PC-9 (cell line): ENCODE measurements around the gene TMEM164. TPM values are rescaled to one million over a fixed set of nuclear protein-coding genes. Genes with fewer than 3 reads are reported as not detected.

Source experiments
- BruUV-seq: library from RNA; stranded (reverse); fragments of 400-500 nt; replicated peaks from 2 replicates; lab custom pipeline; 2021; lab: Mats Ljungman, UMichigan
- CTCF ChIA-PET: fragments of 300-600 bp; sonication (Branson Sonifier 250); formaldehyde crosslinking; loops from one replicate; lab custom pipeline; 2022; ENCODE audit warnings: antibody characterized with exemption; lab: Charles Lee
- POLR2A ChIA-PET: fragments of 300-600 bp; sonication (Branson Sonifier 250); formaldehyde crosslinking; loops from one replicate; lab custom pipeline; 2022; ENCODE audit warnings: antibody characterized with exemption; ENCODE audit not compliant: unreplicated experiment; lab: Charles Lee
- DNase-seq, 2 experiments: peaks; one replicate each; pipeline versions ENCODE4 v3.0.0 to v3.0.0-alpha.2; 2015 to 2022; ENCODE audit warnings: mixed read lengths in 1 of 2
- H2AFZ ChIP-seq: fragments of 200-600 bp; sonication (generic); 2 replicates; pipeline ENCODE4 v1.8.1; 2017; ENCODE audit warnings: antibody characterized with exemption
- H3F3A ChIP-seq: fragments of 200-600 bp; sonication (generic); 2 replicates; pipeline ENCODE4 v1.8.1; 2017; ENCODE audit warnings: antibody characterized with exemption, mild to moderate bottlenecking, low read depth; ENCODE audit not compliant: insufficient read depth
- H3K27ac ChIP-seq: fragments of 200-600 bp; sonication (generic); 2 replicates; pipeline ENCODE4 v1.6.1; 2016; ENCODE audit warnings: mixed run types
- H3K27me3 ChIP-seq: fragments of 200-600 bp; sonication (generic); 2 replicates; pipeline ENCODE4 v1.6.1; 2016; ENCODE audit warnings: low read depth, mixed run types; ENCODE audit not compliant: insufficient read depth
- H3K36me3 ChIP-seq: fragments of 200-600 bp; sonication (generic); 2 replicates; pipeline ENCODE4 v1.6.1; 2016; ENCODE audit warnings: low read depth, mixed run types
- H3K4me1 ChIP-seq: fragments of 200-600 bp; sonication (generic); replicated peaks from 2 replicates; pipeline ENCODE4 v1.6.1; 2016; ENCODE audit warnings: mixed run types; ENCODE audit not compliant: insufficient read depth
- H3K4me2 ChIP-seq: fragments of 200-600 bp; sonication (generic); 2 replicates; pipeline ENCODE4 v1.6.1; 2017; ENCODE audit warnings: mixed run types
- H3K4me3 ChIP-seq: fragments of 200-600 bp; sonication (generic); 2 replicates; pipeline ENCODE4 v1.6.1; 2016; ENCODE audit warnings: mixed run types
- H3K79me2 ChIP-seq: fragments of 200-600 bp; sonication (generic); 2 replicates; pipeline ENCODE4 v1.6.1; 2017; ENCODE audit warnings: low read depth, mixed run types
- H3K9me2 ChIP-seq: fragments of 200-600 bp; sonication (generic); 2 replicates; pipeline ENCODE4 v1.8.1; 2017; ENCODE audit warnings: mild to moderate bottlenecking; ENCODE audit not compliant: insufficient read depth
- H3K9me3 ChIP-seq: fragments of 200-600 bp; sonication (generic); 2 replicates; pipeline ENCODE4 v1.8.1; 2016; ENCODE audit warnings: low read depth; ENCODE audit not compliant: insufficient read depth
- H4K20me1 ChIP-seq: fragments of 200-600 bp; sonication (generic); 2 replicates; pipeline ENCODE4 v1.8.1; 2017; ENCODE audit not compliant: insufficient read depth
- CTCF ChIP-seq: fragments of 200-600 bp; sonication (generic); conservative IDR thresholded peaks from 2 replicates; pipeline ENCODE4 v1.6.1; 2017; ENCODE audit warnings: mixed run types, antibody characterized with exemption, mild to moderate bottlenecking, moderate library complexity
- EZH2 ChIP-seq: fragments of 200-600 bp; sonication (generic); IDR thresholded peaks from 2 replicates; pipeline ENCODE4 v1.8.0; 2017; ENCODE audit warnings: antibody characterized with exemption, low read depth
- intact Hi-C: fragments of 100-400 bp; cut with micrococcal nuclease; formaldehyde crosslinking; loops from one replicate; pipeline ENCODE4 v1.10.0; 2022; ENCODE audit not compliant: unreplicated experiment
- total RNA-seq: library from RNA; stranded (reverse); gene quantifications from 2 replicates; pipeline ENCODE4 v1.2.3, GENCODE V29; 2021

Gene TMEM164
- total RNA-seq, 1 experiment from 2014 or later, result 44.5 TPM

- no peaks in the 10 kb centered on the region for H3K9me2 ChIP-seq
- no TSS peak for BruUV-seq
- H3F3A ChIP-seq, result no peaks in the 10 kb centered on the region
- H3K9me3 ChIP-seq, result no peaks in the 10 kb centered on the region; the same call in 1 of the 2 replicates
- H3K79me2 ChIP-seq, result no peaks in the 10 kb centered on the region
- no peak overlapping the region for H3K4me3 ChIP-seq
- intact Hi-C loops, result no loop called here
- no peak overlapping the region for H3K27ac ChIP-seq
- no peaks in the 10 kb centered on the region for H3K36me3 ChIP-seq
- ChIA-PET CTCF (interaction anchor here (0.6 to 0.7 kb wide), 2 partner anchors 13 to 1386 kb away, joined by 5 read pairs; no protein-coding TSS in a partner anchor), POLR2A (no interaction called here)
- no peaks in the 10 kb centered on the region for H3K27me3 ChIP-seq
- H3K4me2 ChIP-seq, result 0 out of 2 replicates have a peak overlapping the region, but pooled peaks have one; percentile 3
- no peaks in the 10 kb centered on the region for H4K20me1 ChIP-seq
- TF ChIP-seq EZH2 (no peak), CTCF (no peak)
- H2AFZ ChIP-seq, result no peak overlapping the region
- peak in 1 of 2 experiments; percentile 52 for DNase-seq
- H3K4me1 ChIP-seq, result peaks cover 17% of the 10 kb centered on the region
Measured at GRCh38 chrX:110138557-110138956, 135.6 kb downstream of the TMEM164 start.

GRCh38 chrX:110139172-110139571 lies 136.3 kb downstream of the TMEM164 start:
- Histone ChIP-seq H3K27me3 (no peaks in the 10 kb centered on the region), H2AFZ (no peak overlapping the region), H3K9me3 (no peaks in the 10 kb centered on the region; the same call in 1 of the 2 replicates), H3K36me3 (no peaks in the 10 kb centered on the region), H3F3A (no peaks in the 10 kb centered on the region), H3K4me1 (peaks cover 17% of the 10 kb centered on the region), H3K4me3 (no peak overlapping the region), H3K79me2 (no peaks in the 10 kb centered on the region), H3K27ac (no peak overlapping the region), H4K20me1 (no peaks in the 10 kb centered on the region), H3K4me2 (no peak overlapping the region), H3K9me2 (no peaks in the 10 kb centered on the region)
- ChIA-PET CTCF (interaction anchor here (0.7 kb wide), 1 partner anchor 13 kb away, joined by 5 read pairs; no protein-coding TSS in a partner anchor), POLR2A (no interaction called here)
- BruUV-seq, result no TSS peak
- no peak for DNase-seq
- no peak for TF ChIP-seq EZH2
- no peak for TF ChIP-seq CTCF
- intact Hi-C loops, result no loop called here

- H3K27me3 ChIP-seq, result no peaks in the 10 kb centered on the region
- no TSS peak for BruUV-seq
- no peak overlapping the region for H3K27ac ChIP-seq
- peaks cover 11% of the 10 kb centered on the region for H3F3A ChIP-seq
- no peaks in the 10 kb centered on the region for H3K9me2 ChIP-seq
- no peak for DNase-seq
- POLR2A ChIA-PET, result interaction anchor here (0.6 kb wide), 1 partner anchor 712 kb away, joined by 3 read pairs; no protein-coding TSS in a partner anchor
- peaks cover 17% of the 10 kb centered on the region for H3K4me1 ChIP-seq
- no peak overlapping the region for H3K4me3 ChIP-seq
- no peaks in the 10 kb centered on the region; the same call in 1 of the 2 replicates for H3K9me3 ChIP-seq
- no peaks in the 10 kb centered on the region for H4K20me1 ChIP-seq
- no peaks in the 10 kb centered on the region for H3K36me3 ChIP-seq
- H3K79me2 ChIP-seq, result no peaks in the 10 kb centered on the region
- no peak overlapping the region for H2AFZ ChIP-seq
- H3K4me2 ChIP-seq, result no peak overlapping the region
- no peak for TF ChIP-seq EZH2
- TF ChIP-seq CTCF, result no peak
- intact Hi-C loops, result loop anchor here (10.0 kb wide), 1 partner anchor 507 kb away; no protein-coding TSS in a partner anchor
- CTCF ChIA-PET, result no interaction called here
Measured at GRCh38 chrX:110142096-110142495, 139.2 kb downstream of the TMEM164 start.
